Endothelial cell of umbilical vein (primary cell): Measurements from ENCODE around the gene ZNF423. TPM values are rescaled to one million over a fixed set of nuclear protein-coding genes. Genes with fewer than 3 reads are reported as not detected.

Experiments used
- polyA plus RNA-seq, 4 experiments: library from polyadenylated mRNA; depleted of rRNA in 3 of 4; stranded (reverse) in 3 of 4; unstranded in 1 of 4; fragments of >200 nt; gene quantifications; 2 replicates each; pipeline versions ENCODE4 v1.2.1 to v1.2.3, GENCODE V29; 2011 to 2012; ENCODE audit warnings: missing spikeins in 1 of 4
- small RNA-seq: library from RNA; depleted of rRNA; stranded (forward); fragments of <200 nt; gene quantifications from one replicate; pipeline ENCODE3, GENCODE V24; 2012; ENCODE audit warnings: low replicate concordance, low read depth; ENCODE audit not compliant: insufficient read depth, insufficient read length
- total RNA-seq: library from RNA; stranded (reverse); gene quantifications from 2 replicates; pipeline ENCODE4 v1.2.3, GENCODE V29; 2021

ZNF423 gene
- total and polyA plus RNA-seq, 2 donors (not counting 3 experiments of a cell fraction or from before 2014, with no cell fraction given): 2.2 to 8.1 TPM

Small RNA genes within 50 kb of the gene (small RNA-seq; reads per million reads assigned to genes)
- gene MRPS21P7 (not detected), gene MRPS21P8 (not detected)

Other genes with a start within 250 kb of the ZNF423 start
- 21.7 and 23.2 TPM in 2 replicates for gene CNEP1R1, start 169.1 kb upstream of the ZNF423 start, total RNA-seq
- 13.1 and 15.3 TPM in 2 replicates for gene CNEP1R1, start 169.1 kb upstream of the ZNF423 start, polyA plus RNA-seq
- 17.0 and 23.1 TPM in 2 replicates for gene HEATR3, start 209.9 kb upstream of the ZNF423 start, total RNA-seq
- 6.7 and 8.4 TPM in 2 replicates for gene HEATR3, start 209.9 kb upstream of the ZNF423 start, polyA plus RNA-seq